NB4 (cell line): Measurements from ENCODE around the gene NAALADL2.

Experiments
- DNase-seq: peaks from one replicate; pipeline ENCODE4 v3.0.0; 2010; ENCODE audit warnings: low read depth
- H3K4me3 ChIP-seq: one replicate; pipeline ENCODE4 v1.5.1; 2011; ENCODE audit warnings: mild to moderate bottlenecking, low read depth, low read length, moderate library complexity
- CTCF ChIP-seq: IDR thresholded peaks from one replicate; pipeline ENCODE4 v1.5.1; 2012; ENCODE audit warnings: low read depth, low read length
- MAX ChIP-seq: IDR thresholded peaks from 2 replicates; pipeline ENCODE4 v1.6.1; 2011; ENCODE audit warnings: low read depth, low read length
- MYC ChIP-seq: IDR thresholded peaks from 2 replicates; pipeline ENCODE4 v1.6.1; 2011; ENCODE audit warnings: low read depth, low read length
- POLR2A ChIP-seq: IDR thresholded peaks from 2 replicates; pipeline ENCODE4 v1.6.1; 2011; ENCODE audit warnings: mild to moderate bottlenecking; ENCODE audit not compliant: insufficient read length; ENCODE audit errors: extremely low read depth

Gene NAALADL2

GRCh38 chr3:175240921-175241320 lies 381.8 kb downstream of the NAALADL2 start:
- TF ChIP-seq MYC: no peak
- TF ChIP-seq CTCF: no peak
- no peak for TF ChIP-seq POLR2A
- TF ChIP-seq MAX: no peak
- H3K4me3 ChIP-seq: no peak overlapping the region
- no peak for DNase-seq

- H3K4me3 ChIP-seq: no peak overlapping the region
- no peak for TF ChIP-seq POLR2A
- no peak for DNase-seq
Observed at GRCh38 chr3:175242243-175242642, 383.1 kb downstream of the NAALADL2 start.

GRCh38 chr3:175246234-175246633 lies 387.1 kb downstream of the NAALADL2 start:
- DNase-seq: no peak
- no peak overlapping the region for H3K4me3 ChIP-seq
- TF ChIP-seq CTCF (no peak), POLR2A (no peak), MAX (no peak), MYC (no peak)

- no peak overlapping the region for H3K4me3 ChIP-seq
- no peak for TF ChIP-seq CTCF
- no peak for TF ChIP-seq POLR2A
- TF ChIP-seq MYC: no peak
- no peak for TF ChIP-seq MAX
- DNase-seq: no peak
Observed at GRCh38 chr3:175246766-175247165, 387.6 kb downstream of the NAALADL2 start.

- TF ChIP-seq CTCF: no peak
- no peak overlapping the region for H3K4me3 ChIP-seq
- no peak for DNase-seq
Observed at GRCh38 chr3:175247629-175248028, 388.5 kb downstream of the NAALADL2 start.

- TF ChIP-seq MAX: no peak
- no peak for TF ChIP-seq CTCF
- TF ChIP-seq MYC: no peak
- no peak for TF ChIP-seq POLR2A
- H3K4me3 ChIP-seq: no peak overlapping the region
- DNase-seq: no peak
Observed at GRCh38 chr3:175248832-175249231, 389.7 kb downstream of the NAALADL2 start.
